Uterus (tissue), 2 donors: Measurements from ENCODE around the gene SLK.

Experiments
- CTCF ChIP-seq, 4 experiments: fragments of 200-600 bp in 2 of 4; fragments of 450-650 bp in 2 of 4; sonication (generic) in 2 of 4; IDR thresholded peaks; one replicate each; pipeline ENCODE4 v1.5.1; 2016 to 2019; ENCODE audit warnings: antibody characterized with exemption in 4 of 4, mild to moderate bottlenecking in 2 of 4, moderate library complexity in 1 of 4
- POLR2A ChIP-seq, 2 donors: fragments of 450-650 bp; IDR thresholded peaks; one replicate each; pipeline ENCODE4 v1.6.1; 2016; ENCODE audit warnings: antibody characterized with exemption in 2 of 2, mild to moderate bottlenecking in 1 of 2, moderate library complexity in 1 of 2

GRCh38 chr10:104022026-104022425 is 55.1 kb downstream of the SLK start:
- TF ChIP-seq CTCF (IDR thresholded peaks at IDR 0.05) (no peak), POLR2A (IDR thresholded peaks at IDR 0.05) (no peak)
